GM20000 (cell line): ENCODE measurements around the gene EXT2.

Experiments used
- DNase-seq: peaks from one replicate; pipeline ENCODE4 v3.0.0; 2012; ENCODE audit warnings: low spot score
- CTCF ChIP-seq: IDR thresholded peaks from 2 replicates; pipeline ENCODE4 v1.5.1; 2012; ENCODE audit warnings: mild to moderate bottlenecking, control low read depth; ENCODE audit errors: extremely low read depth, missing control alignments

The EXT2 gene

GRCh38 chr11:44140372-44140771 is 44.9 kb downstream of the EXT2 start:
- DNase-seq = no peak
- no peak for TF ChIP-seq CTCF

GRCh38 chr11:44140805-44141204 is 45.3 kb downstream of the EXT2 start:
- no peak for TF ChIP-seq CTCF

GRCh38 chr11:44143987-44144909 is 48.8 kb downstream of the EXT2 start:
- no peak for DNase-seq
- no peak for TF ChIP-seq CTCF

More at GRCh38 chr11:44140805-44141204, 45.3 kb downstream of the EXT2 start:
- DNase-seq = no peak

- no peak for DNase-seq
- TF ChIP-seq CTCF = no peak
Measured at GRCh38 chr11:44145011-44145775, 49.7 kb downstream of the EXT2 start.

GRCh38 chr11:44146931-44147330 is 51.5 kb downstream of the EXT2 start:
- no peak for DNase-seq
- TF ChIP-seq CTCF = no peak

- TF ChIP-seq CTCF = no peak
- DNase-seq = no peak
Measured at GRCh38 chr11:44147751-44148150, 52.3 kb downstream of the EXT2 start.

GRCh38 chr11:44149651-44150050 is 54.2 kb downstream of the EXT2 start:
- DNase-seq = no peak
- no peak for TF ChIP-seq CTCF
